ENCODE data around the gene FHL3. TPM values are rescaled to one million over a fixed set of nuclear protein-coding genes. Genes with fewer than 3 reads are reported as not detected.

FHL3 gene
- total RNA-seq, 1 donor from 2014 or later, result 60.1 TPM

GRCh38 chr1:37955685-37956084 lies 49.6 kb downstream of the FHL3 start:
- intact Hi-C loops (cut with DNase I), result no loop called here
- Histone ChIP-seq H3K27ac (no peak overlapping the region), H3K4me1 (no peaks in the 10 kb centered on the region), H3K27me3 (no peaks in the 10 kb centered on the region), H3K36me3 (peaks cover 35 to 39% of the 10 kb centered on the region in 2 donors), H3K4me3 (no peak overlapping the region), H3K9me3 (no peaks in the 10 kb centered on the region)
- TF ChIP-seq, protein P1, sequence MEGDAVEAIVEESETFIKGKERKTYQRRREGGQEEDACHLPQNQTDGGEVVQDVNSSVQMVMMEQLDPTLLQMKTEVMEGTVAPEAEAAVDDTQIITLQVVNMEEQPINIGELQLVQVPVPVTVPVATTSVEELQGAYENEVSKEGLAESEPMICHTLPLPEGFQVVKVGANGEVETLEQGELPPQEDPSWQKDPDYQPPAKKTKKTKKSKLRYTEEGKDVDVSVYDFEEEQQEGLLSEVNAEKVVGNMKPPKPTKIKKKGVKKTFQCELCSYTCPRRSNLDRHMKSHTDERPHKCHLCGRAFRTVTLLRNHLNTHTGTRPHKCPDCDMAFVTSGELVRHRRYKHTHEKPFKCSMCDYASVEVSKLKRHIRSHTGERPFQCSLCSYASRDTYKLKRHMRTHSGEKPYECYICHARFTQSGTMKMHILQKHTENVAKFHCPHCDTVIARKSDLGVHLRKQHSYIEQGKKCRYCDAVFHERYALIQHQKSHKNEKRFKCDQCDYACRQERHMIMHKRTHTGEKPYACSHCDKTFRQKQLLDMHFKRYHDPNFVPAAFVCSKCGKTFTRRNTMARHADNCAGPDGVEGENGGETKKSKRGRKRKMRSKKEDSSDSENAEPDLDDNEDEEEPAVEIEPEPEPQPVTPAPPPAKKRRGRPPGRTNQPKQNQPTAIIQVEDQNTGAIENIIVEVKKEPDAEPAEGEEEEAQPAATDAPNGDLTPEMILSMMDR (IDR thresholded peaks at IDR 0.05), result no peak
- no peak for DNase-seq (ENCODE audit: low spot score in 2 of 2)

GRCh38 chr1:37954316-37954971 lies 50.9 kb downstream of the FHL3 start:
- no peaks in the 10 kb centered on the region for H3K4me1 ChIP-seq
- TF ChIP-seq, protein P1 (IDR thresholded peaks at IDR 0.05), result no peak

GRCh38 chr1:37952738-37953137 lies 52.6 kb downstream of the FHL3 start:
- Histone ChIP-seq H3K36me3 (peaks cover 11 to 16% of the 10 kb centered on the region in 2 donors), H3K27ac (no peak overlapping the region), H3K9me3 (no peaks in the 10 kb centered on the region), H3K4me3 (no peak overlapping the region), H3K4me1 (no peaks in the 10 kb centered on the region), H3K27me3 (no peaks in the 10 kb centered on the region)
- TF ChIP-seq, protein P1 (IDR thresholded peaks at IDR 0.05), result no peak
- DNase-seq (ENCODE audit: low spot score in 2 of 2), result peak in 1 of 2 donors; percentile 33
- intact Hi-C loops (cut with DNase I), result no loop called here

More at GRCh38 chr1:37954316-37954971, 50.9 kb downstream of the FHL3 start:
- intact Hi-C loops (cut with DNase I), result no loop called here
- Histone ChIP-seq H3K27ac (no peak overlapping the region), H3K9me3 (no peaks in the 10 kb centered on the region), H3K27me3 (no peaks in the 10 kb centered on the region), H3K4me3 (no peak overlapping the region), H3K36me3 (peaks cover 28 to 33% of the 10 kb centered on the region in 2 donors)
- peak in 1 of 2 donors; percentile 34 for DNase-seq (ENCODE audit: low spot score in 2 of 2)

GRCh38 chr1:37951783-37952624 lies 53.3 kb downstream of the FHL3 start:
- peaks cover 0 to 6% of the 10 kb centered on the region in 2 donors for H3K4me1 ChIP-seq
- intact Hi-C loops (cut with DNase I), result no loop called here
- no peak overlapping the region for H3K27ac ChIP-seq
- DNase-seq (ENCODE audit: low spot score in 2 of 2), result peak in 1 of 2 donors; percentile 54
- no peak overlapping the region for H3K4me3 ChIP-seq
- H3K27me3 ChIP-seq, result no peaks in the 10 kb centered on the region
- no peaks in the 10 kb centered on the region for H3K9me3 ChIP-seq
- H3K36me3 ChIP-seq, result peaks cover 6 to 9% of the 10 kb centered on the region in 2 donors
- TF ChIP-seq, protein P1 (IDR thresholded peaks at IDR 0.05), result no peak

GRCh38 chr1:37951041-37951782 lies 54.1 kb downstream of the FHL3 start:
- Histone ChIP-seq H3K27me3 (no peaks in the 10 kb centered on the region), H3K4me3 (no peak overlapping the region), H3K4me1 (peaks cover 0 to 6% of the 10 kb centered on the region in 2 donors), H3K9me3 (no peaks in the 10 kb centered on the region), H3K36me3 (peaks cover 0 to under 1% of the 10 kb centered on the region in 2 donors), H3K27ac (no peak overlapping the region)
- peak in 1 of 2 donors; percentile 58 for DNase-seq (ENCODE audit: low spot score in 2 of 2)
- intact Hi-C loops (cut with DNase I), result no loop called here
- TF ChIP-seq, protein P1 (IDR thresholded peaks at IDR 0.05), result no peak

Measured in ascending aorta (tissue), 2 donors.